NCI-H2227 treated with DMSO at 0.1 percent for 48 hours (cell line): Measurements from ENCODE around the gene VCP.

Source experiments
- DNase-seq: peaks from one replicate; lab custom pipeline; 2025; lab: John Stamatoyannopoulos, UW

The VCP gene

DNA sequence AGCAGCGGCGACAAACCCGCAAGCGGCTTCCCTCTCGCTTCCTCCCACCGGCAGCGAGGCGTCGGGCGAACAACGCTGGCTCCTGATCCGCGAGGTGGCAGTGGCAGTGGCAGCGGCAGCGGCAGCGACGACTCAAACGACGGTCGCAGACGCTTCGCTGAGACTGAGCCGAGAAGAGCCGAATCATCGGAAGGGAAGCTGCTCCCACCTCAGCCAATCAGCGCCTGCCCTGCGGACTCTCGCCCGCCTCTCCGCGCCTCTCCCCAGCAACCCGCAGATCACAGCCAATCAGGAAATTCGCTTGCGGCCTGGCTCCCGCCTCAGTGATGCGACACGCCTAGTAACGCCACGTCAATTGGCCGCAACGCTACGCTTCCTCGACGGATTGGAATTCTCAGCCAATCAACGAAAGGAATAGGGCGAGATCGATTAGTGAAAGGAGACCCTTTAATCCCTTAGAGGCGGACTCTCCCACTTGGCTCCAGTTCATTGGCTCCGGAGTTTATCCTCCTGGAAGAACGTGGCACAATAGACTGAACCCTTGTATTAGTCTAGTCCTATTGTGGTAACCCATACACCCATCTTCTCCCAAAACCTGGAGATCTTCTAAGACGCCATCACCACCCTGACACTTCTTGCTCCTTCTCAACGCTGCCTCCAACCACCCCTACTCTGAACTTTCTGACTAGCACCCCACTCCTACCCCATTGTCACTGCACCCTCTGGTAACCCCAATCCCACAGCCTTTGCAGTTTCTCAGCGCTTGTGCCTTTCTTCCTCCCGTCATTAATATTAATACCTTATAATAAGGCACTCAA lies at the start of gene VCP:
VCP (minus strand) TSS at position 165 of the 818 bp plus-strand sequence. CDS start 272 bp downstream, outside the sequence.
- DNase-seq: peak; percentile 94

- DNase-seq: peak; percentile 64
Observed at GRCh38 chr9:35116898-35117551, 44.6 kb upstream of the VCP start.

DNA sequence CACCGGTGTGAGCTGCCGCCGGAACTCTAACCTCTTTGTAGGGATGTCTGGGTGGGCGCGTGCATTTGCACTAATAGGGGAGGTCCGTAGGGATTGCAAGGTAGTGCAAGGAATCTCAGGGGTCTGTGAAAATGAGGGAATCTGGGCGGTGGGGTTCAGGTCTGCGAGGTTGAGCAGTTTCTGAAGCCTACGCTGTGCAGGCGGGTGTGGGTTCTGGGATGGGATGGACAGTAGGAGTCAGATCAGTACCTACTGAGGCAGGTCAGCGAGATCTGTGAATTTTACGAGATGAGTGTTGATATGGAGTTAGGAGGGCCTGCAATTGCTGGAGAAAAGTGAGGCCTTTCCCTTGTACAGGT lies 44.1 kb upstream of the VCP start:
- DNase-seq: no peak

DNA sequence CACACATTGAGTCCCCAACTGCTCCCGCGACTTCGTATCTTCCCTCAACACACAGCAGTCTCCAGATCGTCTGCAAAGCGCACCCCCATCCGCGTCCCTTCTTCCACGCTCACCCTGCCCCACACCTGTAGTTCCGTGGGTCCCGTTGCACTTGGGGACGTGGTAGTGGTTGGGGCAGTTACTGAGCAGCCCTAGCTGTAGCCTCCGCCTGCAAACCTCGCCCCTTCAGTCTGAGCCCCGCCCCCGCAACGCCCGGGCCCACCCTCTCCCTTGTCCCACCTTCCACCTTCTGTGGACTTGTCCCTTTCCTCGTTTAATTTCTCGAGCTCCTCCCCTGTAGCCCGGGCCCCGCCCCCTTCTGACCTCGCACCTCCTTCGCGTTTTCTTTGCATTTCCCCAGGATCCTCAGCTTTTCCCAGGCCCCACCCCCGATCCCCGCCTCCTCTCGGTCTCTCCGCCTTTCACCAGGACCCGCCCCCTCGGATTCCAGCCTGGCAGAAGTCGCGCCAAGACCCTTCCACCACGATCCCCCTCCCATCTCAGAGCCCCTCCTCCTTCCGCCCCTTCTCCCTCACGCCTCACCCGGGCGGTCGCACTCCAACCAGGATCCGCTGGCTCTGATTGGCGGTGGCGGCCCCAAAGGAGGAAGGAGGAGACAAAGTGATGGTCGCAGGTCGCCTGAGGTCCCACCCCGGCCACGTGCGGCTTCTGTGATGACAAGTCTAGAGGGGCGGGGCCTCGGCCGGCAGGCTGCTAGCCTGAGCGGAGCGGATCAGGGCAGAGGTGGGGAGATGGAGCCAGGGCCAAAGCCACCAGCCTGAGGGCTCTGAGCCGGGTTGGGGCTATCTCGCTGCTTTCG lies 43.5 kb upstream of the VCP start, which contains the start of gene ATOSB:
ATOSB (minus strand) TSS at position 183 of the 859 bp plus-strand sequence. CDS start 7,588 bp downstream, outside the sequence.
- DNase-seq: peak; percentile 94

DNA sequence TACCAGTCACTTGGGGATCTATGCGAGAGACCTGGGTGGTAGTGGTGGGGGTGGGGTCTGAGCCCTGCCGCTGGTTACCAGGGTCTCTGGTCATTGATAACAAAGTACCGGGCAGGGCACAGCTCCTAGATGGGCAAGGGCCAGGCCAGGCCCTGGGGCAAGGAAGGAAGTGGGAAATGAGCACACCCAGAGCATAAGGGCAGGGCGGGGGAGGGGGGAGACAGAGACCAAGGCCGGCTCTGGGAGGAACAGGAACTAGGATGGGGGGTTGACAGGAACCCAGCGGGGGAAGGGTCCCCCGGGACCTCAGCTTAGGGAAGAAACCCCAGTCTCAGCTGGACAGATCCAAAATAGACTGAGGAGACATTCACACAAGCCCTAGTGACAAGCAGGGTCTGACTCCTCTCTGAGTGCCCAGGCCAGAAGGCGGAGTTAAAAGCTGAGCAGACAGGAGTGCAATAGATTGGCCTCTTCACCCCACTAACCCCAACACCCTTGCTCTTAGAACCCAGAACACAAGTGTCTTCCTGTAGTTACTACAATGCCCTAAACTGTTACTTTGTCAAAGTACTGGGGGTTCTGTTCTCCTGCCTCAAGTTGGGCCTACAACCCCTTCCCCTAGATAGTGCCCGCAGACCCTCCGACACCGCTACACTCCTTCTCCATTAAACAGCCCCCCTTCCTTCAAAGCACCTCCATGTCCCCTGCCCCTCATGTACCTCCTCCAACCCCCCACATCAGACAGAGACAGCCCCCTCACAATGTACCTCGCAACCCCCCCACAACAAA lies 42.6 kb upstream of the VCP start:
- DNase-seq: no peak

DNA sequence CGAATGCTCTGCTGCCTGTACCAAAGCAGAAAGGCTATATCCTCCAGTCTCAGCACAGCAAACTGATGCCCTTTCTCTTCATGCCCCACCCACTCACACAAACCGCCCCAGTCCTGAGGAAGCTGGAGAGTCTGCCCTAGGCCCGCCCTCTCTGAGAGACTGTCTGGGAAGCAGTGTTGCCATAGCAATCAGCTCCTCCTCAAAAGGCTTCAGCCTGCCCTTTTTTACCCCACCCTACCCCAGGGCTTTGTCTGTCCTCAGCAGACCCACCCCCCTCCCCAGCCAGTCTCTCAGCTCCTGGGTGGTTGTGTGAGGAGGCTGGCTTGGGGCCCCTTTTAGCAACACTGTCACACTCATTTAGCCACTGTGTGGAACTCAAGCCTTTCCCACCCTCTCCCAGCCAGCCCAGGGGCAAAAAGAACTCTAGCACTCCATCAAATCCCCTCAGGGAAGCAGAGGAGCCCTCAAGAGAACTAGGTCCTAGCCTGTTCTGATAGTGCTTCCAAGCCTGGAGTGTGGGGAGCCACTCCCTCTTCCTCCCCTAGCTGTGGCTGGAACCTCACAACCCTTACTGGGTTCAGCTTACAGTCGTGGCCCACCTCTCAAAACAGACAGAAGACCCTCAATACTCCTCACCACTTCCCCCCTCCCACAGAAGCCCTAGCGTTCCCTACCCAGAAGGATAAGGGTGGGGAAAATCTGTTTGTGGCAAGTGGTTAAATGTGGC lies 41.9 kb upstream of the VCP start:
- DNase-seq: peak; percentile 85

DNA sequence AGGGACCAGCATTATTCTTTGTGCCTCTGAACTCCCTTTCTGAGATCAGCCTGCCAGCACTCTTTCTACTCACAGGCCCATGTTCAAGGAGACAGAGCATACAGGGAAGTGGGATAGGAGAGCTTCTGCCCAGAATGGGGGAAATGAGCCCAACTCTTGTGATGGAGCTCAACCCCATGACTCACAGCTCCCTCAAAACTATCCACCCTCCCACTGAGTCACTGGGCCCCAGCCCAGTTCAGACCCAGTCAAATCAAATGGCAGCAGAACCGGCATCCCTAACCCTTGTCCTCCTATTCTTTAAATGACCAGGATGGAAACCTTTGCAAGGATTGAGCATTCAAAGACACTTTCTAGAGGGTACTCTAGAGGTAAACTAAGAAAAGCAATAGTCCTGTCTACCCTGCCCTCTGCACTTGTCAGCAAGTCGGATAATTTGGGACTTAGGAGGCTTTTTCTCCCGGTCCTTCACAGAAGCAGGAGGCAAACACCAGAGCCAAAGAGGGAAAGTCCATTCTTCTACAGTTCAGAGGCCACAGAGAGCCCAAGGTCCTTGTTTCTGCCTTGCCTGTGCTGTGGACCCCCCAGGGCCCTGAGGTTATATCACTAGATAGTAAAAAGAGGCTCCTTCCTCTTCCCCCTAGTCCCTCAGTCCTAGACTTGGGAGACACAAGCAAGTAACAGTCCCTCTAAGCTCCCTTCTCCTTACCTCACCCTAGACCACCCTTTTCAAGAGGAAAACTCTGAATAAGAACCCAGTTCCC lies 40.0 kb upstream of the VCP start:
- no peak for DNase-seq

- DNase-seq: peak; percentile 88
Observed at GRCh38 chr9:35111001-35111933, 38.8 kb upstream of the VCP start.

- no peak for DNase-seq
Observed at GRCh38 chr9:35110327-35110761, 37.9 kb upstream of the VCP start.

- DNase-seq: no peak
Observed at GRCh38 chr9:35108946-35109575, 36.6 kb upstream of the VCP start.

GRCh38 chr9:35108461-35108860 lies 36.0 kb upstream of the VCP start:
- DNase-seq: no peak

DNA sequence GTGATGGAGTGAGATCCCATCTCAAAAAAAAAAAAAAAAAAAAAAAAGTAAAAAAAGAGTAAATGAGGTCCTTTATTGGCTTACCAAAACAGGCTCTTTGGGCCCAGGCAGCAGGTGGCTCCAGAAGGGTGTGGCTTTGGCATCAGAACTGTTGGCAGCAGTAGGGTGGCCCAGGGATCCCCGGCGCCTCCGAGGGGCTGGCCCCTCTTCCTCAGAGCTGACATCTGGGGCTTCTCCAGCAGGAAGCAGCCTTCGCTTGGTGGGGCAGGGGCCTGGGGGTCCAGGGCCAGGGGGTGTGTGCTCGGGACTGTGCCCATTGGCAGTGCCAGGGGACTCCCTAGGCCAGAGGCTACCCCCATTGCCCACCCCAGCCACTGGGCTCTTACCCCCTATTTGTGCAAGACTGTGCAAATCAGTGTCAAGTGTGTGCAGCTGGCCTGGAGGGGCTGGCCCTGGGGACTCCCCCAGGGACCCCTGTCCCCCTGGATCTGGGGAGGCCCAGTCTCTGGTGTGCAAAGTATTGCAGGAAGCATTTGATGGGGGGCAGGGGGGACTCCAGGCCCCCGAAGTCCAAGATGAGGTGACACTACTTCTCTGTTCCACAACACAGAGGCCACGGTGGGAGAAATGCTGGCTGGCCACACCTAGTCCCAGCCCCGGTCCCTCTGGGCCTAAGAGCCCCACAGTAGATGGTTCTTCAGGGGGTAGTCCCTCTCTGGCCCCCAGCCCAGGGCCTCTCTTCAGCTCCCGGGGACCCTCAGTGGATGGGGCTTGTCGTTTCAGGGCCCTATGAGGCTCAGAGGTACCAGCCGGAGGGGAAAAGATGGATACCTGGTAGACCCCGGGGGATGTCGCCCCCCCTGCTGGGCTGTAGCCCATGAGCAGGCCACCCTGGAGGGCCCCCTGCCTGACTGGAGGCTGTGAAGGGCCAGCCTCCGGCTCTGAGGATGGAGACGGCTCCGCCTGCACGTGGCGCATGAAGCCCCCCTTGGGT lies 35.2 kb upstream of the VCP start:
- no peak for DNase-seq

- no peak for DNase-seq
Observed at GRCh38 chr9:35106343-35106730, 33.9 kb upstream of the VCP start.

DNA sequence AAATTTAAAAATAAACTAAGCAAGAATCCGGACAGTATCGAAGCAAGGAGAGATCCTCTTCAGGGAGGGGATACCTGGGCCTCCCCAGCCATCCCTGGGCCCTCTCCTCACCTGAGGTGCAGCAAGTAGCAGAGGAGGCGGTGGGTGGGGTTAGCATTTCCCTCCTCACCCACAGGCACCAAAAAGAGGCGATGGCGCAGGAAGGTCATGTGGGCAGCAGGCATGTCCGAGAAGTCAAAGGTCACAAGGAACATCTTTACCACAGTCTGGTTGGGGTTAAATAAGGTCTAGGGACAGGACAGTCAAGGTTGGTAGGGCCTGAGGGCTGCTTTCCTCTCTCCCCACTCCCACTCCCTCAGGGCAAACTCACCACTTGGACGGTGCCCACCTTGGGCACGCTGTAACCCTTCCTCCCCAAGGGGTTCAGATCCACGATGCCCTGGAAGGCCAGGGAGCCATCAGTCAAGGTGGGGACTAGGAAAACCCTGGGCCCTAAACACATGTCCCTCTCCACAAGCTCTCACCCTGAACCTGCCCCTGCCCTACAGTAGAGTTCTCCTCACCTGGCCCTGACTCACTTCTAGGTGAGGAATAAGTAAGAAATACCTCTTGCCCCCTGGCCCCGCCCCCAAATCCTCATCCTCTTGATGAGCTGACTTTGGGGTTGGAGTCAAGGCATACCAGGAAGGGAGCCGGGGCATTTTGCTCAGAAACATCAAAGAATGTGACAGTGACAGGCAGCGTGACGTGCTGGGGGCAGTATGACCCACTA lies 33.3 kb upstream of the VCP start:
- DNase-seq: no peak

DNA sequence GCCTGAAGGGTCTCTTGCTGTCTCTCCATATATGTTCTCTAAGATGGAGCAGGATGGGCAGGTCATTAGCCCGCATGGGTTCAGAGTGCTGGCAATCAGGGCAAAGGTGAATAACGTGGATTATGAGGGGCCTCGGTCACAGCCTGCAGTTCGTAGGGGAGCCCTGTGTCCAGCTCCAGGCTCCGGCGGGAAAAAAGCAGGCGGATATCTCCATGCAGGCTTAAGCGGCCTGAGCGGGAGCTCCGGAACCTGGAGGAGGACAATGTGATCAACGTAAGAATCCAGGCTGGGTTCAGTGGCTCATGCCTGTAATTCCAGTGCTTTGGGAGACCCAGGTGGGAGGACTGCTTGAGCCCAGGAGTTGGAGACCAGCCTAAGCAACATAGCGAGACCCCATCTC lies 32.7 kb upstream of the VCP start:
- no peak for DNase-seq

- DNase-seq: no peak
Observed at GRCh38 chr9:35104586-35104985, 32.2 kb upstream of the VCP start.
